H1 (cell line): ENCODE measurements around the gene CLN3. TPM values are rescaled to one million over a fixed set of nuclear protein-coding genes. Genes with fewer than 3 reads are reported as not detected.
A peak's percentile ranks its signal among the peaks of the same experiment; 100 is the strongest.

Source experiments
- CTCF ChIA-PET: fragments of 300-600 bp; sonication (Branson Sonifier 250); formaldehyde crosslinking; loops from one replicate; lab custom pipeline; 2021; ENCODE audit not compliant: partially characterized antibody; lab: Charles Lee
- POLR2A ChIA-PET: fragments of 300-600 bp; sonication (Branson Sonifier 250); formaldehyde crosslinking; loops from one replicate; lab custom pipeline; 2021; ENCODE audit warnings: inconsistent platforms; ENCODE audit not compliant: partially characterized antibody; lab: Charles Lee
- DNase-seq, 2 experiments: peaks; one replicate each; pipeline versions ENCODE4 v3.0.0 to v3.0.0-alpha.2; 2010 to 2022; ENCODE audit warnings: low spot score in 2 of 2, low read depth in 1 of 2, mixed read lengths in 1 of 2
- FAIRE-seq: peaks from 2 replicates; lab custom pipeline; 2011; peaks lifted over from hg19 to GRCh38; lab: Jason Lieb, UNC
- H2AFZ ChIP-seq: 2 replicates; pipeline ENCODE4 v1.8.1; 2012; ENCODE audit warnings: low read length, inconsistent platforms
- H2AK5ac ChIP-seq: 2 replicates; pipeline ENCODE4 v1.6.1; 2013; ENCODE audit warnings: low read depth, low read length
- H2BK120ac ChIP-seq: replicated peaks from 2 replicates; pipeline ENCODE3; 2013; ENCODE audit warnings: low read depth, low read length, inconsistent platforms
- H2BK12ac ChIP-seq: 2 replicates; pipeline ENCODE4 v1.6.1; 2013; ENCODE audit warnings: low read depth, low read length
- H2BK15ac ChIP-seq: 2 replicates; pipeline ENCODE4 v1.6.1; 2013; ENCODE audit warnings: low read length
- H2BK20ac ChIP-seq: 2 replicates; pipeline ENCODE4 v1.6.1; 2013; ENCODE audit warnings: low read length
- H2BK5ac ChIP-seq: 2 replicates; pipeline ENCODE4 v1.6.1; 2013; ENCODE audit warnings: low read depth, low read length
- H3K14ac ChIP-seq: 2 replicates; pipeline ENCODE4 v1.6.1; 2013; ENCODE audit warnings: inconsistent platforms; ENCODE audit not compliant: insufficient read length
- H3K18ac ChIP-seq: 2 replicates; pipeline ENCODE4 v1.6.1; 2013; ENCODE audit warnings: low read length; ENCODE audit errors: extremely low read depth
- H3K23ac ChIP-seq: 2 replicates; pipeline ENCODE4 v1.6.1; 2013; ENCODE audit warnings: inconsistent platforms; ENCODE audit not compliant: insufficient read length
- H3K23me2 ChIP-seq: 2 replicates; pipeline ENCODE4 v1.6.1; 2013; ENCODE audit warnings: low read depth, low read length
- H3K27ac ChIP-seq: 2 replicates; pipeline ENCODE4 v1.6.1; 2011; ENCODE audit warnings: low read depth, low read length, inconsistent platforms
- H3K27me3 ChIP-seq, 4 experiments: replicated peaks in 1 of 4; 1 replicate in 1 of 4; 2 replicates in 3 of 4; pipeline versions ENCODE4 v1.6.1 to v1.8.1; 2011 to 2013; ENCODE audit warnings: low read length in 3 of 4, mild to moderate bottlenecking in 3 of 4, inconsistent platforms in 2 of 4, mixed read lengths in 2 of 4, moderate library complexity in 1 of 4; ENCODE audit not compliant: control insufficient read depth in 3 of 4, insufficient read depth in 3 of 4; ENCODE audit errors: extremely low read depth in 1 of 4
- H3K36me3 ChIP-seq, 4 experiments: 2 replicates each; pipeline versions ENCODE4 v1.6.1 to v1.8.1; 2011 to 2013; ENCODE audit warnings: mild to moderate bottlenecking in 4 of 4, low read length in 3 of 4, moderate library complexity in 2 of 4, control low read depth in 1 of 4, inconsistent platforms in 1 of 4; ENCODE audit not compliant: insufficient read depth in 4 of 4, control insufficient read depth in 2 of 4
- H3K4ac ChIP-seq: replicated peaks from 2 replicates; pipeline ENCODE3; 2013; ENCODE audit warnings: low read length, low read depth, mixed read lengths, inconsistent platforms; ENCODE audit not compliant: insufficient read length
- H3K4me1 ChIP-seq, 4 experiments: replicated peaks in 1 of 4; 1 replicate in 1 of 4; 2 replicates in 3 of 4; pipeline versions ENCODE4 v1.6.1 to v1.8.1; 2011 to 2013; ENCODE audit warnings: low read length in 3 of 4, inconsistent platforms in 2 of 4, mixed read lengths in 1 of 4; ENCODE audit not compliant: insufficient read depth in 4 of 4, control insufficient read depth in 3 of 4
- H3K4me2 ChIP-seq, 2 experiments: 2 replicates each; pipeline versions ENCODE4 v1.6.1 to v1.8.1; 2011 to 2013; ENCODE audit warnings: low read depth in 2 of 2, low read length in 2 of 2, control low read depth in 1 of 2, inconsistent platforms in 1 of 2, mild to moderate bottlenecking in 1 of 2; ENCODE audit not compliant: insufficient read depth in 1 of 2
- H3K4me3 ChIP-seq, 4 experiments: fragments of 200-600, 300-600 bp in 1 of 4; sonication (generic), shearing (Covaris generic), sonication (Bioruptor Twin) in 1 of 4; 2 replicates each; pipeline versions ENCODE4 v1.5.1 to v1.8.1; 2011 to 2016; ENCODE audit warnings: low read length in 4 of 4, low read depth in 3 of 4, control low read depth in 2 of 4, inconsistent platforms in 2 of 4, mild to moderate bottlenecking in 2 of 4, mixed read lengths in 1 of 4, moderate library complexity in 1 of 4; ENCODE audit not compliant: insufficient read depth in 2 of 4; ENCODE audit errors: extremely low read depth in 1 of 4
- H3K56ac ChIP-seq: replicated peaks from 2 replicates; pipeline ENCODE3; 2013; ENCODE audit warnings: low read depth, mild to moderate bottlenecking, mixed read lengths, low read length, inconsistent platforms; ENCODE audit not compliant: insufficient read length
- H3K79me1 ChIP-seq: 2 replicates; pipeline ENCODE4 v1.6.1; 2013; ENCODE audit warnings: low read depth, low read length, control low read depth
- H3K79me2 ChIP-seq, 2 experiments: 2 replicates each; pipeline versions ENCODE4 v1.6.1 to v1.8.1; 2012 to 2013; ENCODE audit warnings: low read length in 2 of 2, mild to moderate bottlenecking in 2 of 2, inconsistent platforms in 1 of 2; ENCODE audit not compliant: insufficient read depth in 2 of 2, control insufficient read depth in 1 of 2
- H3K9ac ChIP-seq, 4 experiments: replicated peaks in 1 of 4; 1 replicate in 1 of 4; 2 replicates in 3 of 4; pipeline versions ENCODE4 v1.6.1 to v1.8.1; 2011 to 2013; ENCODE audit warnings: low read depth in 3 of 4, low read length in 3 of 4, control low read depth in 2 of 4, mild to moderate bottlenecking in 2 of 4, moderate library complexity in 2 of 4, inconsistent platforms in 1 of 4; ENCODE audit errors: extremely low read depth in 1 of 4
- H3K9me3 ChIP-seq, 2 experiments: 2 replicates each; pipeline versions ENCODE4 v1.6.1 to v1.8.1; 2012 to 2013; ENCODE audit warnings: mild to moderate bottlenecking in 2 of 2, moderate library complexity in 2 of 2, control low read depth in 1 of 2, inconsistent platforms in 1 of 2, low read depth in 1 of 2, low read length in 1 of 2, mixed read lengths in 1 of 2; ENCODE audit not compliant: insufficient read depth in 2 of 2
- H4K20me1 ChIP-seq, 2 experiments: replicated peaks in 1 of 2; 2 replicates each; pipeline versions ENCODE3 to v1.8.1; 2011 to 2013; ENCODE audit warnings: inconsistent platforms in 2 of 2, low read length in 2 of 2, mild to moderate bottlenecking in 1 of 2; ENCODE audit not compliant: insufficient read depth in 2 of 2, control insufficient read depth in 1 of 2
- H4K5ac ChIP-seq: 2 replicates; pipeline ENCODE4 v1.6.1; 2013; ENCODE audit warnings: low read length, low read depth, mixed read lengths, inconsistent platforms; ENCODE audit not compliant: insufficient read length
- H4K8ac ChIP-seq: 2 replicates; pipeline ENCODE4 v1.8.0; 2013; ENCODE audit warnings: mild to moderate bottlenecking, moderate library complexity, low read length, inconsistent platforms; ENCODE audit not compliant: insufficient read depth; ENCODE audit errors: extremely low read depth
- H4K91ac ChIP-seq: replicated peaks from 2 replicates; pipeline ENCODE3; 2013; ENCODE audit warnings: low read length, mixed read lengths, inconsistent platforms; ENCODE audit not compliant: insufficient read length
- CBX8 ChIP-seq: fragments of 300-800, 300-1000 bp; sonication (generic); IDR thresholded peaks from 2 replicates; pipeline ENCODE4 v1.7.1; 2016; ENCODE audit warnings: low read depth, low read length, borderline replicate concordance
- CHD2 ChIP-seq: IDR thresholded peaks from 2 replicates; pipeline ENCODE4 v1.6.1; 2012; ENCODE audit warnings: low read length, improper control_type of control experiment
- EGR1 ChIP-seq: IDR thresholded peaks from 2 replicates; pipeline ENCODE4 v1.6.1; 2011; ENCODE audit warnings: low read depth, low read length, borderline replicate concordance
- FOSL1 ChIP-seq: IDR thresholded peaks from 2 replicates; pipeline ENCODE4 v1.6.1; 2011; ENCODE audit warnings: mild to moderate bottlenecking, low read depth, low read length, moderate library complexity; ENCODE audit not compliant: insufficient read depth
- GTF2F1 ChIP-seq: IDR thresholded peaks from 2 replicates; pipeline ENCODE4 v1.6.1; 2012; ENCODE audit warnings: low read depth, low read length, improper control_type of control experiment, borderline replicate concordance
- JUN ChIP-seq: IDR thresholded peaks from 2 replicates; pipeline ENCODE4 v1.6.1; 2011; ENCODE audit warnings: low read depth, mild to moderate bottlenecking, improper control_type of control experiment, low read length
- RAD21 ChIP-seq, 2 experiments: IDR thresholded peaks in 1 of 2; conservative IDR thresholded peaks in 1 of 2; 2 replicates each; pipeline ENCODE4 v1.6.1; 2011; ENCODE audit warnings: low read depth in 2 of 2, low read length in 2 of 2, improper control_type of control experiment in 1 of 2, inconsistent platforms in 1 of 2, mild to moderate bottlenecking in 1 of 2, moderate library complexity in 1 of 2
- RFX5 ChIP-seq: IDR thresholded peaks from 2 replicates; pipeline ENCODE4 v1.6.1; 2011; ENCODE audit warnings: low read depth, low read length, improper control_type of control experiment, borderline replicate concordance
- SP4 ChIP-seq: IDR thresholded peaks from 2 replicates; pipeline ENCODE4 v1.6.1; 2012; ENCODE audit warnings: low read length, inconsistent platforms
- WGBS, 2 experiments: shearing (Covaris generic) in 1 of 2; methylation state at CpG; one replicate each; pipeline versions ENCODE4 v1.1.6 to v1.1.7; 2013 to 2015; ENCODE audit warnings: low lambda C conversion rate in 2 of 2, mixed read lengths in 2 of 2, inconsistent platforms in 1 of 2, low coverage in 1 of 2, missing lambda C conversion rate in 1 of 2; ENCODE audit not compliant: insufficient replicate concordance in 2 of 2, insufficient coverage in 1 of 2, insufficient read length in 1 of 2; ENCODE audit errors: extremely low coverage in 1 of 2, missing lambda C conversion rate in 1 of 2; 5-methylcytosine and 5-hydroxymethylcytosine counted together
- polyA plus RNA-seq, 7 experiments: library from polyadenylated mRNA; depleted of rRNA in 3 of 7; stranded (reverse) in 5 of 7; unstranded in 2 of 7; fragments of >200 nt in 5 of 7; fragments of 200-250 nt in 2 of 7; gene quantifications; 1 replicate in 5 of 7; 2 replicates in 1 of 7; 4 replicates in 1 of 7; pipeline versions ENCODE4 v1.2.1 to v1.2.3, GENCODE V29; 2011 to 2013; ENCODE audit warnings: missing spikeins in 2 of 7, mixed read lengths in 2 of 7
- total RNA-seq: library from RNA; stranded (reverse); fragmentation: NEBNext Ultra II Directional; extraction: Animal tissue kit (Norgen Biotek cat#: 25700); gene quantifications from 2 replicates; pipeline ENCODE4 v1.2.1, GENCODE V29; 2021
- TF ChIP-seq, protein P1 (sequence below): IDR thresholded peaks from 2 replicates; pipeline ENCODE4 v1.6.1; 2012; ENCODE audit warnings: inconsistent platforms

CLN3 gene
- total and polyA plus RNA-seq, 2 of the 8 experiments (the other 6 are each of a cell fraction or from before 2014, with no cell fraction given): 22.9 to 44.3 TPM

DNA sequence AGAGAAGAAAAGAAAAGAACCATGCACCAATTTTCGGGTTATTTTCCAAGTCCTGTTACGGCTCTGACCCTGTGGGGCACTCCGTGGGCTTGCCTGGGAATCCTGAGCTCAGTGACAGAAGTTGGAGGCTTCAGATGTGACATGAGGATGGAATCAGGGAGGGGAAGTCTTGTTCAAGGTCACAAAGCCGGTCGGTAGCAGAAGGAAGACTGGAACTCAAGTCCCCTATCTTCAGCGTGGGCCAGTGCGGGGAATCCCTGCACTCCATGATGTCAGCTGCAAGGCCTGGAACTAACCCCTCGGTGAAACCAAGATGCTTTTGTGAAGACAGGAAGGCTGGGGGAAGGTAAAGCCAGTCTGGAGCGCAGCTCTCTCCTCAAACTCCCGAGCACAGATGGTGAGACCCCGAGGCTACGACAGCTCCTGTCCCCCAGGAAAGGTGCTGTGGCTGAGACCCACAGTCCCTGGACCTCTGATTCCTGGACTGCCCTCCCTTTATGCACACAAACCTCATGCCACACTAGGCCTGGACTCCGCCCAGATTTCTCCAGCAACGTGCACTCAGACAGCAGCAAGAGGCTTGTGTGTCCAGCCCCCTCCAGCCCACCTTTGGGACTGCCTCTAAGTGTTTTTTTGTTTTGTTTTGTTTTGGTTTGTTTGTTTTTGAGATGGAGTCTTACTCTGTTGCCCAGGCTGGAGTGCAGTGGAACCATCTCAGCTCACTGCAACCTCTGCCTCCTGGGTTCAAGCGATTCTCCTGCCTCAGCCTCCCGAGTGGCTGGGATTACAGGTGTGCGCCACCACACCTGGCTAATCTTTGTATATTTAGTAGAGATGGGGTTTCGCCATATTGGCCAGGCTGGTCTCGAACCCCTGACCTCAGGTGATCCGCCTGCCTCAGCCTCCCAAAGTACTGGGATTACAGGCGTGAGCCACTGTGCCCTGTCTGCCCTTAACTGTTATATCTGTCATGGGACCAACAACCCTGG, 20.2 kb upstream of the CLN3 start:
- H2BK5ac ChIP-seq: no peak overlapping the region
- H2BK120ac ChIP-seq: no peak overlapping the region
- H3K4me2 ChIP-seq: no peak overlapping the region
- no peaks in the 10 kb centered on the region for H3K79me2 ChIP-seq
- no peak overlapping the region for H3K27ac ChIP-seq
- H4K5ac ChIP-seq: no peak overlapping the region
- H3K4ac ChIP-seq: no peak overlapping the region
- 91% methylated on average over 21 of the region's 21 CpGs; no CpG with 5 or more reads in 1 of the 2 experiments for WGBS, 2 experiments
- no peaks in the 10 kb centered on the region for H3K79me1 ChIP-seq
- peak overlapping the region; percentile 30; the same call in 1 of the 2 replicates for H2AFZ ChIP-seq
- H3K14ac ChIP-seq: no peak overlapping the region
- CTCF ChIA-PET: interaction anchor here (1.2 kb wide), 2 partner anchors 14 to 104 kb away, joined by 3 to 4 read pairs; no protein-coding TSS in a partner anchor
- DNase-seq: no peak
- TF ChIP-seq CBX8: no peak
- no peak for TF ChIP-seq FOSL1
- TF ChIP-seq, protein P1, sequence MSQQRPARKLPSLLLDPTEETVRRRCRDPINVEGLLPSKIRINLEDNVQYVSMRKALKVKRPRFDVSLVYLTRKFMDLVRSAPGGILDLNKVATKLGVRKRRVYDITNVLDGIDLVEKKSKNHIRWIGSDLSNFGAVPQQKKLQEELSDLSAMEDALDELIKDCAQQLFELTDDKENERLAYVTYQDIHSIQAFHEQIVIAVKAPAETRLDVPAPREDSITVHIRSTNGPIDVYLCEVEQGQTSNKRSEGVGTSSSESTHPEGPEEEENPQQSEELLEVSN: no peak
- TF ChIP-seq RAD21 (IDR thresholded peaks at IDR 0.05 in 1 of 2, conservative IDR thresholded peaks at IDR 0.05 in 1 of 2; ENCODE audit: low read depth in 2 of 2, low read length in 2 of 2): no peak
- no peak for TF ChIP-seq EGR1
- no peak for TF ChIP-seq CHD2
- no peak for TF ChIP-seq JUN
- TF ChIP-seq GTF2F1: no peak
- no peak for TF ChIP-seq SP4
- no peak for TF ChIP-seq RFX5
- no peak overlapping the region for H2AK5ac ChIP-seq
- no peak overlapping the region for H3K4me3 ChIP-seq
- H4K20me1 ChIP-seq: no peaks in the 10 kb centered on the region
- H3K9ac ChIP-seq: no peak overlapping the region
- POLR2A ChIA-PET: no interaction called here
- no peak overlapping the region for H4K91ac ChIP-seq
- H3K56ac ChIP-seq: no peak overlapping the region
- H2BK20ac ChIP-seq: no peak overlapping the region
- H3K23ac ChIP-seq: no peak overlapping the region
- no peaks in the 10 kb centered on the region for H3K9me3 ChIP-seq
- H3K27me3 ChIP-seq: no peaks in the 10 kb centered on the region
- no peak for FAIRE-seq
- no peaks in the 10 kb centered on the region for H3K36me3 ChIP-seq
- no peak overlapping the region for H2BK15ac ChIP-seq
- peak overlapping the region; percentile 8; the same call in 1 of the 2 replicates for H4K8ac ChIP-seq
- no peaks in the 10 kb centered on the region for H3K4me1 ChIP-seq
- H2BK12ac ChIP-seq: no peak overlapping the region
- 0 out of 2 replicates have a peak, but pooled peaks cover under 1% of the 10 kb centered on the region for H3K23me2 ChIP-seq
- H3K18ac ChIP-seq: no peak overlapping the region
